Measurements from ENCODE around the gene LCORL.

GRCh38 chr4:17930256-17930655 is 91.3 kb downstream of the LCORL start:
- TF ChIP-seq POLR2A (IDR thresholded peaks at IDR 0.05; ENCODE audit: low read depth, low read length) (no peak), POLR2AphosphoS5 (IDR thresholded peaks at IDR 0.05; ENCODE audit: low read depth, low read length) (no peak), TAF1 (IDR thresholded peaks at IDR 0.05; ENCODE audit: low read depth, low read length) (no peak), SPI1 (IDR thresholded peaks at IDR 0.05; ENCODE audit: low read depth, low read length) (no peak)

Measured in GM12891 (cell line).